ENCODE measurements around the gene COL24A1. TPM values are rescaled to one million over a fixed set of nuclear protein-coding genes. Genes with fewer than 3 reads are reported as not detected.
"Not testable (repeated sequence)": the region's sequence is repeated elsewhere in the genome, so short reads cannot be mapped to it uniquely, and the experiment has no call there.

The COL24A1 gene
- total RNA-seq, 1 experiment from 2014 or later: 0.03 TPM

DNA sequence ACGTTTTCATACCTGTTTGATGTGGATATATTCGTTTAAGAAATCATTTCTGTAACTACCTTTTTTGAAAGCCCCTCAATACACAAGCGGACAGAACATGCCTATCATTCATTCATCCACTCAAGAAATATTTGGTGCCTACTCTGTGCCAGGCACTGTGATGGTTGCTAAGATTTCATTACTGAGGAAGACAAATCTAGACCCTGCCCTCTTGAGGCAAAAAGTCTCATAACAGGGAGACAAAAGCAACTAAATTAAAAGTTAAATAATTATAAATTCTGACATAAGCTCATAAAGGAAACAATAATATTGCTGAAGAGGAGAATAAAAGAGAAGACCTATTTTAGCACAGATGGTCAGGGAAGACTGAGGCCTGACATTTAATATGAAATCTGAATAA lies 244.8 kb downstream of the COL24A1 start:
- H3K9me3 ChIP-seq (replicated peaks): no peaks in the 10 kb centered on the region
- DNase-seq (ENCODE audit: low read depth in 1 of 2, low spot score in 2 of 2): no peak
- no peaks in the 10 kb centered on the region for H3K4me1 ChIP-seq (replicated peaks)
- peaks cover 6% of the 10 kb centered on the region for H3K27me3 ChIP-seq (replicated peaks)
- H3K27ac ChIP-seq: no peak overlapping the region
- no peak overlapping the region for H3K4me3 ChIP-seq
- H3K36me3 ChIP-seq: no peaks in the 10 kb centered on the region

DNA sequence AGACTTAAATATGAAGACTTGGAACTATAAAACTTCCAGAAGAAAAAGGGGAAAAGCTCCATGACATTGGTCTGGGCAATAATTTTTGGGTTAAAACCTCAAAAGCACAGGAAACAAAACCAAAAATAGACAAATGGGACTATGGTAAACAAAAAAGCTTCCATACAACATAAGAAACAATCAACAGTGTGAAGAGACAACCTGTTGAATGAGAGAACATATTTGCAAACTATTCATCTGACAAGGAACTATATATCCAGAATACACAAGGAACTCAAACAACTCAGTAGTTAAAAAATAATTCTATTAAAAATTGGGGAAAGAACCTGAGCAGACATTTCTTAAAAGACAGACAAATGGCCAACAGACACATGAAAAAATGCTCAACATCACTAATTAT lies 255.7 kb downstream of the COL24A1 start:
- Histone ChIP-seq H3K27ac (no peak overlapping the region), H3K4me3 (no peak overlapping the region), H3K27me3 (replicated peaks) (no peaks in the 10 kb centered on the region), H3K9me3 (replicated peaks) (no peaks in the 10 kb centered on the region), H3K36me3 (no peaks in the 10 kb centered on the region), H3K4me1 (replicated peaks) (no peaks in the 10 kb centered on the region)
- no peak for DNase-seq (ENCODE audit: low read depth in 1 of 2, low spot score in 2 of 2)

DNA sequence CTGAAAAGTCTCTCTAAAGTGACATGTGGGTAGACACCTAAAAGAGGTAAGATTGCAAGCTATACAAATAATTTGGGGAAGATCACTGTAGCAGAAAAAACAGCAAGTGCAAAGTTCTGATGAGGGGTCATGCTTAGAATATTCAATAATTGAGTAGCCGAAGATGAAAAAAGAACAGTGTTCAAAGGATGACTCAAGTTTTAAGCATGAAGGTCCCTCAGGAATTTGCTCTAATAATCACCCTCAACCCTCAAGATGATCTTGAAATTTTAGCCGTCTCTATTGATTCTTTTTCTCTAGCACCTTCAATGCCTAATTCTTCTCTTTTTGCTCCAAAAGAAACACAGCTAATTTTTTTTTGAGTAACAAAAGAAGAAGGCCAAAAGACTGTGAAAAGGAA lies 257.7 kb downstream of the COL24A1 start:
- Histone ChIP-seq H3K4me1 (replicated peaks) (no peaks in the 10 kb centered on the region), H3K4me3 (no peak overlapping the region), H3K27ac (no peak overlapping the region), H3K27me3 (replicated peaks) (no peaks in the 10 kb centered on the region), H3K36me3 (no peaks in the 10 kb centered on the region), H3K9me3 (replicated peaks) (no peaks in the 10 kb centered on the region)
- no peak for DNase-seq (ENCODE audit: low read depth in 1 of 2, low spot score in 2 of 2)

DNA sequence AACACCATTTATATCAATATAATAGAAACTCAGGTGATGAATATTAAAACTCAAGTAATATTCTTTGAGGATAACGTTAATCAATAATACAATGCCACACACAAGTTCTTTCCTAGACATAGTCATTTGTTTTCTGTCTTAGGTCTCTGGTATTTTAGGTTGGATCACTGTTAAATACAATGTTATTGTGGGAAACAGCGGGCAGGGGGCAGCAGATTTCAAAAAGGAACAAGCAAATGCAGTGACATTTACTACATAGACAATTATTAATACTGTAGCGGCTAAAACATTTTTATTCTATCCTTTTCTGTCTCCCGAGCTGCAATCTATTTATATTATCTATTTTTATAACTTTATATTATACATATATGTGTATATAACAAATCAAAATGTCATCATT lies 261.9 kb downstream of the COL24A1 start:
- Histone ChIP-seq H3K4me3 (no peak overlapping the region), H3K9me3 (replicated peaks) (no peaks in the 10 kb centered on the region)
- peak; percentile 11 to 42 for DNase-seq (ENCODE audit: low read depth in 1 of 2, low spot score in 2 of 2)

DNA sequence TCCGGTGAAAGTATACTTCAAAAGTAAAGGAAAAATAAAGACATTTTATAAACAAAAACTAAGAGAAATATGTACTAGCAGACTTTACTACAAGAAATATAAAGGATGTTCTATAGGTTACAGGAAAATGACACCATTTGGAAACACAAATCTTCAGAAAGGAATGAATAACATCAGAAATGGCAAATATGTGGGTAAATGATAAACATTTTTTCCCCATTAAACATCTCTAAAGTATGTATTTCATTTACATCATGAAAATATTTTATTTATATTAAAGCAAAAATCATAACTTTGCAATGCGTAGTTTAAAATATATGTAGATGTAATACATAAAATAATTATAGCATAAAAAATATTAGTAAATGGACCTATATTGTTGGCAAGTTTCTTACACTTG lies 264.2 kb downstream of the COL24A1 start:
- no peak for DNase-seq (ENCODE audit: low read depth in 1 of 2, low spot score in 2 of 2)
- no peak overlapping the region for H3K4me3 ChIP-seq
- H3K36me3 ChIP-seq: no peaks in the 10 kb centered on the region
- H3K9me3 ChIP-seq (replicated peaks): no peaks in the 10 kb centered on the region
- H3K4me1 ChIP-seq (replicated peaks): no peaks in the 10 kb centered on the region
- no peak overlapping the region for H3K27ac ChIP-seq
- no peaks in the 10 kb centered on the region for H3K27me3 ChIP-seq (replicated peaks)

More for the DNA sequence above, 261.9 kb downstream of the COL24A1 start:
- Histone ChIP-seq H3K4me1 (replicated peaks) (no peaks in the 10 kb centered on the region), H3K27ac (no peak overlapping the region), H3K36me3 (no peaks in the 10 kb centered on the region), H3K27me3 (replicated peaks) (no peaks in the 10 kb centered on the region)

DNA sequence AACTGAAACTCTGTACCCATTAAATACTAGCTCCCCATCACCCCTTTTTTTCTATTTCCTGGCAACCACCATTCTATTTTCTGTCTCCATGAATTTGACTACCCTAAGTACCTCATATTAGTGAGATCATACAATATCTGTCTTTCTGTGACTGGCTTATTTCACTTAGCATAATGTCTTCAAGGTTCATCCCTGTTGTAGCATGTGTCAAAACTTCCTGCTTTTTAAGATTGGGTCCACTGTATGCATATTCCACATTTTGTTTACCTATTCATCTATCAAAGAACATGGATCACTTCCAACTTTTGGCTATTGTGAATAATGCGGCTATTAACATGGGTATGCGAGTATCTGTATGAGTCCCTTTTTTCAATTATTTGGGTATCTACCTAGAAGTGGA lies 266.7 kb downstream of the COL24A1 start:
- no peak overlapping the region for H3K27ac ChIP-seq

DNA sequence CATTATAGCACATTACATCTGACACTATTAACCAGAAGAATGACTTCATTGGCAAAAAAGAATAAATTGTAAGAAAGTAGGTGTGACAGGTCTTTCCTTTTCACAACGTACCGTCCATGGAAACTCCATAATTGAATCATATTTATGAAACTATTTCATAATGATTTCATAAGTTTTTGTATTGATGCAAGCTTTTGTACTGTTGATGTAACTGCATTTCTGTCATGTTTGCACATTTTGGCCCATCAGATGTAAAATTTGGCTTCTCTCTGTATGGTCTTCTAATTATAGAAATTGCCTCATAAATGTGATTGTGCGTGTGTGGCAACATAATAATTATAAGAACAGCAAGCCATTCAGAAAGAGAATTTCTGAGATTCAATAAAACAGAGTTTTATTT lies 267.7 kb downstream of the COL24A1 start:
- no peaks in the 10 kb centered on the region for H3K36me3 ChIP-seq
- no peaks in the 10 kb centered on the region for H3K9me3 ChIP-seq (replicated peaks)
- no peaks in the 10 kb centered on the region for H3K4me1 ChIP-seq (replicated peaks)
- no peak overlapping the region for H3K4me3 ChIP-seq
- no peaks in the 10 kb centered on the region for H3K27me3 ChIP-seq (replicated peaks)
- DNase-seq (ENCODE audit: low read depth in 1 of 2, low spot score in 2 of 2): no peak
- H3K27ac ChIP-seq: no peak overlapping the region

More for the DNA sequence above, 266.7 kb downstream of the COL24A1 start:
- H3K4me1 ChIP-seq (replicated peaks): no peaks in the 10 kb centered on the region
- DNase-seq (ENCODE audit: low read depth in 1 of 2, low spot score in 2 of 2): no peak
- no peaks in the 10 kb centered on the region for H3K36me3 ChIP-seq
- no peaks in the 10 kb centered on the region for H3K27me3 ChIP-seq (replicated peaks)
- no peaks in the 10 kb centered on the region for H3K9me3 ChIP-seq (replicated peaks)
- H3K4me3 ChIP-seq: no peak overlapping the region

DNA sequence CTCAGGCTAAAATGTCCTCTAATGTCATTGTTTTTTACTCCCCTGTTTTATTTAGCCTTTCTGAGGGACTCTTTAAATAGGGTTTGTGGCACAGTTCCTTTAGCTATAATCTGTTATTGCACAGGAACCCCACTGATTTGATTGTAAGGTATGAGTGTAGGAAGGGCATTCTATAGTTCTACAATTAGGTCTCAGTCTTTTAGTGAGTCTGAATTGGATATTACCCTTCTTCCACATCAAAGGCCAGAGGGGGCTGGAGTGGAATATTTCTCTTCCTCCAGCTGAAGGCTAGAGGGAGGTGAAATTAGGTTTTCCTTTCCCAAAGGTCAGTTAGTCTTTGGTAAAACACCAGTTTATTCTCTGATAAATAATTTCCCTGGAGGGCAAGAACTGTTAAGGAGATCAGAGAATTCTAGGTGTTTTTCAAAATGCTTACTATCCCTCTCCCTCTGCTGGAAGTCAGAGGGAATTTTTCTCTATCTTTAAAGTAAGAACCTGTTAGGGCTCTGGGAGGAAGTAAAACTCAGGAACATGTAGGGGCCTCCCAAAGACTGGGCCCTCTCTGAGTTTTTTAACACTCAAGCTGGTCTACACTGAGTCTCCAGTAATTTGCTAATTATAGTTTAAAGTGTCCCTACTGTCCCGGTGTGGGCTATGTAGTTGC lies 272.1 kb downstream of the COL24A1 start:
- H3K36me3 ChIP-seq: no peaks in the 10 kb centered on the region
- H3K4me1 ChIP-seq (replicated peaks): no peaks in the 10 kb centered on the region
- no peak overlapping the region for H3K27ac ChIP-seq
- H3K27me3 ChIP-seq (replicated peaks): no peaks in the 10 kb centered on the region
- H3K9me3 ChIP-seq (replicated peaks): no peaks in the 10 kb centered on the region
- H3K4me3 ChIP-seq: no peak overlapping the region
- DNase-seq (ENCODE audit: low read depth in 1 of 2, low spot score in 2 of 2): peak in 1 of 2 experiments; percentile 40

DNA sequence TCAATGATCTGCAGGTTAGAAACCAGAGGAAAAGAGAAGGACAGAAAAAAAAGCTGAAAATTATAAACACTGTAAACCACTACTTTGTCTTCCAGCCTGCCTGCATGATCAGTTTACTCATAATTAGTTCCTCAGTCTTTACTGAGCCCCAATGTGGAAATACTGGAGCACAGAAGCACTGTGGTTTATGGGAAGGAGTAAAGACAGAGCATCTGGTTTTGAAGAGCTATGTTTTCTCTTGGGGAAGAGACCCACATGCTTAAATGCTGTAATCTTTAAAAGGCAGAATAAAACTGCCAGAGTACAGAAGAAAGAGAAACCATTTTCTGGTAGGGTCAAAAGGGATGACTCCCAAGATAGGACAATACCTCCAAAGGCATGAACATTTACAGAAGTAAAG lies 289.4 kb downstream of the COL24A1 start:
- Histone ChIP-seq H3K4me1 (replicated peaks) (no peaks in the 10 kb centered on the region), H3K27me3 (replicated peaks) (no peaks in the 10 kb centered on the region), H3K27ac (no peak overlapping the region), H3K36me3 (no peaks in the 10 kb centered on the region), H3K4me3 (no peak overlapping the region), H3K9me3 (replicated peaks) (no peaks in the 10 kb centered on the region)
- no peak for DNase-seq (ENCODE audit: low read depth in 1 of 2, low spot score in 2 of 2)

DNA sequence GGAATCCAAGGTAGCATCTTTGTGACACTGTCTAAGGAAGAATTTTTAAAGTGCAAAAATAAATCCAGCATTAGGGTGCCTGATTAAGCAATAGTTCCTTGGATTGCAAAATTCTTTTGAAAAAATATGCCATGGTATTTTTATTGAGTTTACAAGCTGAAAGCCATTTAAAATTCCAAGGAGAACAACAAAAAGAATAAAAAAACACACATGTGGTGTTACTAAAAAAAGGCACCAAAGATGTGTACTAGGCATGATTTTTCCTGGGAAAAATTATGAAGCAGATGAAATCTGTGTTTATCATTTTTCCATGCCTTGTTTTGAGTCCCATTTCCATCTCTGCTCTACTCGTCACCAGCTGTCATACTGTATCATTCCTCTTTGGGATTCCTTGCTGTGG lies 291.4 kb downstream of the COL24A1 start:
- no peak overlapping the region for H3K27ac ChIP-seq

DNA sequence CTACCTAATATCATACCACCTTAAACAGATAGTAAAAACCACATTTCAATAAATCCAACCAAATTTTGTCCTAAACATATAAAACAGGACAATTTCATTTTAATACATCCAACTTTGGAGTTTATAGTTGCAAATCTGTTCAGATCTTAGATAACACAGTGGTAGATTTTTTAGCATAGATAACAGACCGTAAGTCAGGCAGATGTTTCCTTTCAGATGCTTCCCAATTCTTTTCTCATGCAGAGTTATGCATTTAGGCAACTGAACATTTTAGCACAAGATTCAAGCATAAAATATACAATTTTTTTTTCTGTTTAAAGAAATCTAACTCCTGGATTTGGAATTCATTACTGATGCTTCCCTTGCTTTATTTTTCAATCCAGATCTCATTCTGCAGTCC lies 291.8 kb downstream of the COL24A1 start:
- H3K27ac ChIP-seq: no peak overlapping the region
- no peak overlapping the region for H3K4me3 ChIP-seq
- no peak for DNase-seq (ENCODE audit: low read depth in 1 of 2, low spot score in 2 of 2)
- no peaks in the 10 kb centered on the region for H3K4me1 ChIP-seq (replicated peaks)
- H3K27me3 ChIP-seq (replicated peaks): 0 out of 2 replicates have a peak, but pooled peaks cover 3% of the 10 kb centered on the region
- H3K9me3 ChIP-seq (replicated peaks): no peaks in the 10 kb centered on the region
- no peaks in the 10 kb centered on the region for H3K36me3 ChIP-seq

More for the DNA sequence above, 291.4 kb downstream of the COL24A1 start:
- 0 out of 2 replicates have a peak, but pooled peaks cover 2% of the 10 kb centered on the region for H3K27me3 ChIP-seq (replicated peaks)
- H3K4me1 ChIP-seq (replicated peaks): no peaks in the 10 kb centered on the region
- no peak for DNase-seq (ENCODE audit: low read depth in 1 of 2, low spot score in 2 of 2)
- no peaks in the 10 kb centered on the region for H3K36me3 ChIP-seq
- H3K4me3 ChIP-seq: no peak overlapping the region
- H3K9me3 ChIP-seq (replicated peaks): no peaks in the 10 kb centered on the region

DNA sequence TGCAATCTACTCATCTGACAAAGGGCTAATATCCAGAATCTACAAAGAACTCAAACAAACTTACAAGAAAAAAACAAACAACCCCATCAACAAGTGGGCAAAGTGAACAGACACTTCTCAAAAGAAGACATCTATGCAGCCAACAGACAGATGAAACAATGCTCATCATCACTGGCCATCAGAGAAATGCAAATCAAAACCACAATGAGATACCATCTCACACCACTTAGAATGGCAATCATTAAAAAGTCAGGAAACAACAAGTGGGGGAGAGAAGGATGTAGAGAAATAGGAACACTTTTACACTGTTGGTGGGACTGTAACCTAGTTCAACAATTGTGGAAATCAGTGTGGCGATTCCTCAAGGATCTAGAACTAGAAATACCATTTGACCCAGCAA lies 292.9 kb downstream of the COL24A1 start:
- H3K27ac ChIP-seq; H3K4me1 ChIP-seq (replicated peaks); H3K9me3 ChIP-seq (replicated peaks); DNase-seq (ENCODE audit: low read depth in 1 of 2, low spot score in 2 of 2); H3K4me3 ChIP-seq; H3K36me3 ChIP-seq: not testable (repeated sequence)
- H3K27me3 ChIP-seq (replicated peaks): 0 out of 2 replicates have a peak, but pooled peaks cover 10% of the 10 kb centered on the region

DNA sequence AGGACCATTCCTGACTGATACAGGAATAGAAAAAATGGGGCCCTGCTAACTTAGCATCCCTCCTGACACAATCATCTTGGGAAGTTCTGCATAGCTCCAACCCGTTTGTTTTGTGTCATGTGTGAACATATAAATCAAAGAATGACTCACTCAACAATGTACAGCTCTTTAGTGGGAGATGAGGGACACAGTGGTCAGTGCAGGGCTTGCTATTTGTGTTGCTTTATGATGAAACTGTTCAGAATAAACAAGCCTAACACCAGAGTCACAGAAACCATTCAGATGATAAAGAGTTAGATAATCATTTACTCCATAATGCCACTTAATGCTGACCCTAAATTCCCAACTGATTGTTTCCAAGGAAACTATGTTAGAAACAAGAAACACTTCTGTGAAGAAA lies 294.1 kb downstream of the COL24A1 start:
- Histone ChIP-seq H3K27ac (no peak overlapping the region), H3K36me3 (no peaks in the 10 kb centered on the region), H3K27me3 (replicated peaks) (0 out of 2 replicates have a peak, but pooled peaks cover 13% of the 10 kb centered on the region), H3K4me1 (replicated peaks) (no peaks in the 10 kb centered on the region), H3K4me3 (no peak overlapping the region), H3K9me3 (replicated peaks) (no peaks in the 10 kb centered on the region)
- no peak for DNase-seq (ENCODE audit: low read depth in 1 of 2, low spot score in 2 of 2)

DNA sequence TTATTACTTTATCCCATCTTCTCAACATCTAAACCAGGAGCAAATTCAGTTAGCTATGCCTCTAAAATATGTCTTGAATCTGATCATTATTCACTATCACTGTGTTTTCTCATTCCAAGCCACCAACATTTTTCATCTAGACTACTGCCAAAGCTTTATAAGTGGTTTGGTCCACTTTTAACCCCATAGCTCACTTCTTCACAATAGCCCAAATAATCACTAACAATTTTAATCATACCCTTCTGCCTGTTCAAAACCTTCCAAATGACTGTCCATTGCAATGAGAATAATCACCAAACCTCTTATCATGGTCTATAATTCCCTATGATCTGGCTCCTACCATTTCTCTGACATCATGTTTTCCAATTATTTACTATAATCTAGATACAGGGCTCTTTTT lies 298.6 kb downstream of the COL24A1 start:
- Histone ChIP-seq H3K27ac (no peak overlapping the region), H3K4me1 (replicated peaks) (no peaks in the 10 kb centered on the region), H3K36me3 (no peaks in the 10 kb centered on the region), H3K27me3 (replicated peaks) (peaks cover 13% of the 10 kb centered on the region; the same call in 1 of the 2 replicates), H3K4me3 (no peak overlapping the region), H3K9me3 (replicated peaks) (no peaks in the 10 kb centered on the region)
- no peak for DNase-seq (ENCODE audit: low read depth in 1 of 2, low spot score in 2 of 2)

DNA sequence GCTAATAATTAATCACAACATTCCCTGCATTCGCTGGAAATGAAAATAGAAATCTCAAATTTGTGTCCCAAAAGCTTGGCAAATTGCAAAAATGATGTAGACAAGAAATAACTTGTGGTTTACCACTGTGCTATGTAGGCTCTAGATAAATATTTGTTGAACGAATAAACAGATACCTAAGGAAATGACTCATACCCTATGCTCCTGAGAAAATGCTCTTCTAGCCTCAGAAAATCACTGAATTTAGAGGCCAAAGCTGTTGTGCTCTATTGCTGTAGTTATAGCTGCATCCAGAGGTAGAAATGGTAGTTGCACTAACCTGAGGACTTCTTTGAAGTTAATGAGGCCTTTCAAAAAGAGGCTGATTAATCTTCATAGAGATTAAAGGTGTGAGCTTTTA lies 306.3 kb downstream of the COL24A1 start:
- peak in 1 of 2 experiments; percentile 85 for DNase-seq (ENCODE audit: low read depth in 1 of 2, low spot score in 2 of 2)
- Histone ChIP-seq H3K4me3 (no peak overlapping the region), H3K9me3 (replicated peaks) (no peaks in the 10 kb centered on the region), H3K36me3 (no peaks in the 10 kb centered on the region), H3K27me3 (replicated peaks) (no peaks in the 10 kb centered on the region), H3K27ac (peak overlapping the region; percentile 51), H3K4me1 (replicated peaks) (peaks cover 20% of the 10 kb centered on the region)
